Panc1 (cell line): ENCODE data around the gene FRMD1. TPM values are rescaled to one million over a fixed set of nuclear protein-coding genes. Genes with fewer than 3 reads are reported as not detected.

ENCODE experiments used
- ATAC-seq: fragments of 200-7000 bp; cut with Tn5 transposase; 2 replicates; pipeline ENCODE4 v1.9.1; 2020; ENCODE audit warnings: mild to moderate bottlenecking, moderate library complexity
- BruUV-seq: library from RNA; stranded (reverse); fragments of 400-500 nt; replicated peaks from 2 replicates; lab custom pipeline; 2021; lab: Mats Ljungman, UMichigan
- CTCF ChIA-PET: fragments of 300-600 bp; sonication (Branson Sonifier 250); formaldehyde crosslinking; loops from one replicate; lab custom pipeline; 2022; ENCODE audit warnings: antibody characterized with exemption; lab: Charles Lee
- POLR2A ChIA-PET: fragments of 300-600 bp; sonication (Branson Sonifier 250); formaldehyde crosslinking; loops from one replicate; lab custom pipeline; 2022; ENCODE audit warnings: antibody characterized with exemption; lab: Charles Lee
- DNase-seq: peaks from one replicate; pipeline ENCODE4 v3.0.0-alpha.2; 2010; ENCODE audit warnings: low read depth, low spot score
- H3K27ac ChIP-seq: 2 replicates; pipeline ENCODE4 v1.5.1; 2011; ENCODE audit warnings: mild to moderate bottlenecking, low read length, inconsistent platforms
- H3K27me3 ChIP-seq: fragments of 200-500 bp; sonication (Bioruptor generic); 2 replicates; pipeline ENCODE4 v1.6.0; 2014; ENCODE audit warnings: low read length, inconsistent platforms; ENCODE audit not compliant: control insufficient read depth, insufficient read depth
- H3K36me3 ChIP-seq: fragments of 200-500 bp; sonication (Bioruptor generic); 2 replicates; pipeline ENCODE4 v1.5.1; 2014; ENCODE audit warnings: inconsistent platforms, mild to moderate bottlenecking, low read length, moderate library complexity; ENCODE audit not compliant: control insufficient read depth, insufficient read depth
- H3K4me1 ChIP-seq: 2 replicates; pipeline ENCODE4 v1.5.1; 2011; ENCODE audit warnings: inconsistent platforms, mild to moderate bottlenecking, low read length, moderate library complexity; ENCODE audit not compliant: control insufficient read depth, insufficient read depth
- H3K4me3 ChIP-seq, 2 experiments: 2 replicates each; pipeline ENCODE4 v1.5.1; 2011 to 2012; ENCODE audit warnings: low read depth in 2 of 2, low read length in 2 of 2, mild to moderate bottlenecking in 2 of 2, inconsistent platforms in 1 of 2, moderate library complexity in 1 of 2
- H3K9me3 ChIP-seq: fragments of 200-500 bp; sonication (Bioruptor generic); 2 replicates; pipeline ENCODE4 v1.5.1; 2014; ENCODE audit warnings: low read depth, mild to moderate bottlenecking, inconsistent platforms, low read length, moderate library complexity; ENCODE audit not compliant: control insufficient read depth, insufficient read depth
- CTCF ChIP-seq: fragments of 450-650 bp; IDR thresholded peaks from 2 replicates; pipeline ENCODE4 v1.5.1; 2017; ENCODE audit warnings: mild to moderate bottlenecking
- POLR2AphosphoS5 ChIP-seq: IDR thresholded peaks from 2 replicates; pipeline ENCODE4 v1.6.1; 2012; ENCODE audit warnings: mild to moderate bottlenecking, low read depth, low read length, moderate library complexity
- REST ChIP-seq, 2 experiments: IDR thresholded peaks; 2 replicates each; pipeline ENCODE4 v1.6.1; 2011 to 2012; ENCODE audit warnings: low read depth in 2 of 2, control low read depth in 1 of 2, low read length in 1 of 2, mild to moderate bottlenecking in 1 of 2, moderate library complexity in 1 of 2; ENCODE audit not compliant: insufficient read depth in 1 of 2
- SIN3A ChIP-seq: IDR thresholded peaks from 2 replicates; pipeline ENCODE4 v1.6.1; 2012; ENCODE audit warnings: low read depth, mild to moderate bottlenecking, low read length, moderate library complexity, borderline replicate concordance; ENCODE audit not compliant: insufficient read depth
- TCF7L2 ChIP-seq: IDR thresholded peaks from 2 replicates; pipeline ENCODE4 v1.6.1; 2011; ENCODE audit warnings: mild to moderate bottlenecking, low read depth, low read length, inconsistent platforms
- in situ Hi-C: cut with HindIII; loops from 2 replicates; pipeline ENCODE4 v1.10.0; 2016; ENCODE audit warnings: low sequenced_read_pairs, low pct_unique_long_range_greater_than_20kb
- intact Hi-C: fragments of 100-400 bp; cut with micrococcal nuclease; formaldehyde crosslinking; loops from one replicate; pipeline ENCODE4 v1.10.0; 2022; ENCODE audit not compliant: unreplicated experiment
- total RNA-seq: library from RNA; stranded (reverse); gene quantifications from one replicate; pipeline ENCODE4 v1.2.1, GENCODE V29; 2021; ENCODE audit not compliant: unreplicated experiment

The FRMD1 gene
- total RNA-seq, 1 experiment from 2014 or later = 0.15 TPM

GRCh38 chr6:168056892-168057527 lies 22.0 kb downstream of the FRMD1 start:
- no peaks in the 10 kb centered on the region for H3K27me3 ChIP-seq
- intact Hi-C loops = loop anchor here (10.0 kb wide), 1 partner anchor 142 kb away; no protein-coding TSS in a partner anchor
- DNase-seq (no peak), ATAC-seq (no peak)
- POLR2A ChIA-PET = no interaction called here
- TF ChIP-seq CTCF (no peak), POLR2AphosphoS5 (no peak), REST (IDR thresholded peaks at IDR 0.05; ENCODE audit: insufficient read depth in 1 of 2, low read depth in 2 of 2, low read length in 1 of 2) (no peak), TCF7L2 (no peak), SIN3A (no peak)
- no peaks in the 10 kb centered on the region for H3K4me1 ChIP-seq
- no peak overlapping the region for H3K4me3 ChIP-seq
- H3K36me3 ChIP-seq = no peaks in the 10 kb centered on the region
- CTCF ChIA-PET = interaction anchor here (0.6 to 0.9 kb wide), 3 partner anchors 11 to 197 kb away, joined by 3 to 10 read pairs (median 9); no protein-coding TSS in a partner anchor
- H3K9me3 ChIP-seq = no peaks in the 10 kb centered on the region
- BruUV-seq = no TSS peak
- H3K27ac ChIP-seq = no peak overlapping the region
- in situ Hi-C loops = no loop called here

- ChIA-PET POLR2A (no interaction called here), CTCF (interaction anchor here (0.6 to 0.9 kb wide), 2 partner anchors 10 to 196 kb away, joined by 3 to 9 read pairs; no protein-coding TSS in a partner anchor)
- Histone ChIP-seq H3K36me3 (no peaks in the 10 kb centered on the region), H3K9me3 (no peaks in the 10 kb centered on the region), H3K27ac (no peak overlapping the region), H3K27me3 (no peaks in the 10 kb centered on the region), H3K4me3 (no peak overlapping the region), H3K4me1 (no peaks in the 10 kb centered on the region)
- no TSS peak for BruUV-seq
- no peak for ATAC-seq
- DNase-seq = no peak
- in situ Hi-C loops (no loop called here), intact Hi-C loops (loop anchor here (10.0 kb wide), 1 partner anchor 141 kb away; no protein-coding TSS in a partner anchor)
- TF ChIP-seq POLR2AphosphoS5 (no peak), REST (IDR thresholded peaks at IDR 0.05; ENCODE audit: insufficient read depth in 1 of 2, low read depth in 2 of 2, low read length in 1 of 2) (no peak), SIN3A (no peak), TCF7L2 (no peak), CTCF (no peak)
These were observed 23.1 kb downstream of the FRMD1 start for GRCh38 chr6:168055696-168056489.
